Measurements from ENCODE around the gene NKX6-1.

DNA sequence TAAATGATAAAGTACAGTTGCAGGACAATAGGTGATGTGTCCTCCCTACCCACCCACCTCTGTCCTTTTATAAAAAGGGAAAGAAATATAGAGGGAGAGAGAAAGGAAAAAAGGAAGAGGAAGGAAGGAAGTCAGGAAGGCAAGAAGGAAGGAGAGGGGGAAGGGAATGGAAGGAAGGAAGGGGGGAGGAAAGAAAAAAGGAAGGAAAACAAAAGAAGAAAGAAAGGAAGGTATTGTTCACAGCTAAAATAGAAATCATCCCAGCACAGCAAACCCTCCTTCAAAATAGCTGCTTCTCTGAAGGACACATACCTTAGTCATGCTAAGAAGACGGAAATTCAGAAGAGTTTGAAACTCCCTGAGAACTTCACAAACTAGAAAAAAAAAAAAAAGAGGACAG is 8.4 kb downstream of the NKX6-1 start:
- no peak for TF ChIP-seq POLR2AphosphoS5 (IDR thresholded peaks at IDR 0.05; ENCODE audit: low read depth, low read length)
- no peak for TF ChIP-seq POLR2A (IDR thresholded peaks at IDR 0.05; ENCODE audit: low read depth, low read length)
- no peak for TF ChIP-seq TAF1 (IDR thresholded peaks at IDR 0.05; ENCODE audit: borderline replicate concordance, low read depth, low read length)

Measured in GM12892 (cell line).